Parathyroid adenoma (tissue), 2 donors: ENCODE data around the gene RPS3.

Source experiments
- H2AFZ ChIP-seq: fragments of 300-600 bp; sonication (generic); one replicate; pipeline ENCODE4 v1.7.0; 2017; ENCODE audit warnings: antibody characterized with exemption, mild to moderate bottlenecking
- H3K27ac ChIP-seq: fragments of 300-600 bp; sonication (generic); one replicate; pipeline ENCODE4 v1.7.0; 2017
- H3K27me3 ChIP-seq: fragments of 300-600 bp; sonication (generic); one replicate; pipeline ENCODE4 v1.7.0; 2017; ENCODE audit warnings: low read length; ENCODE audit not compliant: control insufficient read depth, insufficient read depth
- H3K36me3 ChIP-seq: fragments of 300-600 bp; sonication (generic); one replicate; pipeline ENCODE4 v1.7.0; 2017; ENCODE audit warnings: low read length; ENCODE audit not compliant: control insufficient read depth, insufficient read depth
- H3K4me1 ChIP-seq: fragments of 300-600 bp; sonication (generic); one replicate; pipeline ENCODE4 v1.7.0; 2017; ENCODE audit warnings: control low read depth
- H3K4me2 ChIP-seq: fragments of 300-600 bp; sonication (generic); one replicate; pipeline ENCODE4 v1.7.0; 2017; ENCODE audit warnings: low read length
- H3K4me3 ChIP-seq: fragments of 300-600 bp; sonication (generic); one replicate; pipeline ENCODE4 v1.7.0; 2017; ENCODE audit warnings: low read depth, low read length
- H3K79me2 ChIP-seq: fragments of 300-600 bp; sonication (generic); one replicate; pipeline ENCODE4 v1.7.0; 2017; ENCODE audit warnings: control low read depth
- H3K9ac ChIP-seq: fragments of 300-600 bp; sonication (generic); one replicate; pipeline ENCODE4 v1.7.0; 2017; ENCODE audit warnings: mild to moderate bottlenecking
- H3K9me3 ChIP-seq: fragments of 300-600 bp; sonication (generic); one replicate; pipeline ENCODE4 v1.7.0; 2017; ENCODE audit warnings: low read length; ENCODE audit not compliant: control insufficient read depth
- TF ChIP-seq, protein P1 (sequence below): fragments of 300-600 bp; sonication (generic); IDR thresholded peaks from one replicate; pipeline ENCODE4 v1.7.0; 2017; ENCODE audit warnings: antibody characterized with exemption, mild to moderate bottlenecking
- donor health status: primary hyperparathyroidism.

RPS3 gene

DNA sequence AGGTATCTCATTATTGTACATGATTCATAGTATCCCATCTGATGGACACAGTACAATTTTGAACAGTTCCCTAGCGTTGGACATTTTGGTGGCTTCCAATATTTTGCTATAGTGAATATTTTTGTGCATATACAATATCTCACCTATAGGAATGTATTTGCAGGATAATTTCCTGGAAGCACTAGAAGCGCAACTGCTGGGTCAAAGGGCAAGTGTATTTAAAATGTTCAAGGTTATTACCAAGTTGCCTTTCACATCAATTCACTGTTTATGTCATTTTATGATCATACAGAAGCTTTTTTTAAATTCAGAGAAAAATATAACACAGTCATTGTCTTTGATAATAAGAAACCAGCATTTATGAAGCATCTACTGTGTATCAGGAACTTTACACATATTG is 19.1 kb upstream of the RPS3 start:
- TF ChIP-seq, protein P1, sequence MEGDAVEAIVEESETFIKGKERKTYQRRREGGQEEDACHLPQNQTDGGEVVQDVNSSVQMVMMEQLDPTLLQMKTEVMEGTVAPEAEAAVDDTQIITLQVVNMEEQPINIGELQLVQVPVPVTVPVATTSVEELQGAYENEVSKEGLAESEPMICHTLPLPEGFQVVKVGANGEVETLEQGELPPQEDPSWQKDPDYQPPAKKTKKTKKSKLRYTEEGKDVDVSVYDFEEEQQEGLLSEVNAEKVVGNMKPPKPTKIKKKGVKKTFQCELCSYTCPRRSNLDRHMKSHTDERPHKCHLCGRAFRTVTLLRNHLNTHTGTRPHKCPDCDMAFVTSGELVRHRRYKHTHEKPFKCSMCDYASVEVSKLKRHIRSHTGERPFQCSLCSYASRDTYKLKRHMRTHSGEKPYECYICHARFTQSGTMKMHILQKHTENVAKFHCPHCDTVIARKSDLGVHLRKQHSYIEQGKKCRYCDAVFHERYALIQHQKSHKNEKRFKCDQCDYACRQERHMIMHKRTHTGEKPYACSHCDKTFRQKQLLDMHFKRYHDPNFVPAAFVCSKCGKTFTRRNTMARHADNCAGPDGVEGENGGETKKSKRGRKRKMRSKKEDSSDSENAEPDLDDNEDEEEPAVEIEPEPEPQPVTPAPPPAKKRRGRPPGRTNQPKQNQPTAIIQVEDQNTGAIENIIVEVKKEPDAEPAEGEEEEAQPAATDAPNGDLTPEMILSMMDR: no peak
- Histone ChIP-seq H3K9me3 (no peaks in the 10 kb centered on the region), H3K79me2 (no peaks in the 10 kb centered on the region), H3K27me3 (no peaks in the 10 kb centered on the region), H3K9ac (no peak overlapping the region), H3K4me2 (no peak overlapping the region), H2AFZ (no peak overlapping the region), H3K27ac (no peak overlapping the region), H3K4me3 (no peak overlapping the region), H3K4me1 (no peaks in the 10 kb centered on the region), H3K36me3 (no peaks in the 10 kb centered on the region)

DNA sequence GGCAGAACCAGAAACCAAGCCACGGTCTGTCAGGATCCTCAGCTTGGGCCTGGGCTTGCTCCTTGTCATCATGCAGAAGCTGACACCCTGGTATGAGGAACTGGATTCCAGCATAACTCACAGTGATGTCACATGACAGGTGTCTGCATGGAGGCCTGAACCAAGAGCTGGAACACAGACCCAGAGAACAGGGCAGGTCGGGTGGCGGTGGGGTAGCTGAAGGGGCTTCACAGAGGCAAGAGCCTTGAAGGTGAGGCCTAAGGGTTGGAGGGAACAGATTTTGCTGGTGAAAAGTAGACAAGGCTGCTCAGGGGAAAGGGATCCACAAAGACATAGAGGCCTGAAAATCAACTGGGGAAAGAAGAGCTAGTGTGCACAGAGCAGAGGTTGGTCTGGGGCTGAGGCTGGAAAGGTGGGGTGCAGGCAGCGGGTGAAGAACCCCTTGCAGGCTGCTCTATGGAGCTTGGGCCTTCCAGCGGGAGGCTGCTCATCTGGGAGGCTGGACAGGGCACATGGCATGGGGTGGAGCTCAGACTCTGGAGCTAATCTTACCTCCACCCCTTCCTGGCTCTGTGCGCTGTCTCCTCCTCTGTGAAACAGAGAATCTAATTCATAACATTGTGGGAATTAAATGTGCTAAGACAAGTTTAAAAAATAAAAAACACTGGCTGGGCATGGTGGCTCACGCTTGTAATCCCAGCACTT is 18.4 kb upstream of the RPS3 start:
- no peak overlapping the region for H2AFZ ChIP-seq
- no peaks in the 10 kb centered on the region for H3K27me3 ChIP-seq
- no peaks in the 10 kb centered on the region for H3K79me2 ChIP-seq
- no peaks in the 10 kb centered on the region for H3K4me1 ChIP-seq
- no peaks in the 10 kb centered on the region for H3K9me3 ChIP-seq
- no peak overlapping the region for H3K4me3 ChIP-seq
- TF ChIP-seq, protein P1: no peak
- H3K4me2 ChIP-seq: no peak overlapping the region
- H3K9ac ChIP-seq: no peak overlapping the region
- H3K27ac ChIP-seq: no peak overlapping the region
- no peaks in the 10 kb centered on the region for H3K36me3 ChIP-seq

DNA sequence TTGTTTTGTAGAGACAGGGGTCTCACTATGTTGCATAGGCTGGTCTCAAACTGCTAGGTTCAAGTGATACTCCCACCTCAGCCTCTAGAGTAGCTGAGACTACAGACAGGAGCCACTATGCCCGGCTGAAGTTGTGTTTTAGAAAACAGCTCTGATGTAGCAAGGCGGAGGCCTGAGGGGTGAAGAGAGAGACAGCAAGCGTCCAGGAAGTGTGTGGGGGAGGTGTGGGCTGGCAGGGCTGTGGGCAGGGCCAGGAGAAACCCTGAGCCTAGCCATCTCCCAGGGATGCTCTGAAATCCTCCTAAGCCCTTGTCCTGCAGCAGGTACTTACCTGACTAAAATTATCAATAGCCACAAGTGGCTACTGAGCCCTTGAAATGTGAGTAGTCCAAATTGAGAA is 16.1 kb upstream of the RPS3 start:
- Histone ChIP-seq H3K9me3 (no peaks in the 10 kb centered on the region), H3K79me2 (no peaks in the 10 kb centered on the region), H3K4me3 (no peak overlapping the region), H3K4me2 (no peak overlapping the region), H3K9ac (no peak overlapping the region), H3K36me3 (no peaks in the 10 kb centered on the region), H3K27me3 (no peaks in the 10 kb centered on the region), H2AFZ (no peak overlapping the region), H3K4me1 (no peaks in the 10 kb centered on the region), H3K27ac (no peak overlapping the region)
- TF ChIP-seq, protein P1: no peak

DNA sequence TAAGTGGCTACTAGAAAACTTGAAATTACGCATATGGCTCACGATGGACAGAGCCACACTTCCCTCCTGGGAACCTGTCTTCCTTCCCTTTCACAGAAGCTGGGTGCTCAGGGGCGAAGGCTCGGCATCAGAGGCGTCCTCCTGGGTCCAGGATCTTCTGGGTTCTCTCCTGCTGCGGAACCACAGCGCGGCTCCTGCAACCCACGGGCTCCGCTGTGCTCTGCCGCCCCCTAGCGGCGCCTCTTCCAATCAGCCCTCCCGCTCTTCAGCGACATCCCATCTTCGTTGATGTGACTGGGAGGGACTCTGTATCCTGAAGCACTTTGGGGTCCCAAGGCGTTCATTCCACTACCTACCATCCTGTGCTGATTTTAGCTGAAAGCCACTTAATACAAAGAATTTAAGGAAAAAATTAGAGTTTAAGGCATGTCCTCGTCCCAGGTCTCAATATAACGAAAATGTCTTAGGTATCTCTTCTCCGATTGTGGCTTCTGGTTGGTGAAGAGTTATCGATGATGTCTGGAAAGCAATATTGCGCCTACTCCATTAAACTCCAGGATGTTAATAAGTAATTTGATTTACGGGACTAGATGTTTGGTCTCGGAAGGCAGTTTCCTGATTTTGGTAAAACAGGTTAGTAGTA is 14.8 kb upstream of the RPS3 start:
- Histone ChIP-seq H2AFZ (no peak overlapping the region), H3K4me1 (no peaks in the 10 kb centered on the region), H3K27me3 (no peaks in the 10 kb centered on the region), H3K27ac (no peak overlapping the region), H3K4me2 (no peak overlapping the region), H3K9ac (no peak overlapping the region), H3K79me2 (no peaks in the 10 kb centered on the region), H3K9me3 (no peaks in the 10 kb centered on the region), H3K36me3 (no peaks in the 10 kb centered on the region), H3K4me3 (no peak overlapping the region)
- TF ChIP-seq, protein P1: peak; percentile 90
